IPS DF 4.7 (cell line): Measurements from ENCODE around the gene ZP2.

Experiments used
- DNase-seq: peaks from one replicate; pipeline ENCODE4 v3.0.0-alpha.2; 2013; ENCODE audit warnings: low spot score; ENCODE audit errors: extremely low read depth

The ZP2 gene

GRCh38 chr16:21150375-21151001, 60.9 kb downstream of the ZP2 start, which contains the start of gene DNAH3:
Gene DNAH3 (minus strand): TSS chr16:21150846. CDS start chr16:21150319, 527 bp downstream.
- no peak for DNase-seq
